Hematopoietic multipotent progenitor cell treated with erythropoietin and hydrocortisone succinate and interleukin-3 and kit ligand, for 4 days (in vitro differentiated cells): ENCODE data around the gene RNF213.

Experiments
- DNase-seq: peaks from one replicate; pipeline ENCODE4 v3.0.0-alpha.2; 2015

The RNF213 gene

DNA sequence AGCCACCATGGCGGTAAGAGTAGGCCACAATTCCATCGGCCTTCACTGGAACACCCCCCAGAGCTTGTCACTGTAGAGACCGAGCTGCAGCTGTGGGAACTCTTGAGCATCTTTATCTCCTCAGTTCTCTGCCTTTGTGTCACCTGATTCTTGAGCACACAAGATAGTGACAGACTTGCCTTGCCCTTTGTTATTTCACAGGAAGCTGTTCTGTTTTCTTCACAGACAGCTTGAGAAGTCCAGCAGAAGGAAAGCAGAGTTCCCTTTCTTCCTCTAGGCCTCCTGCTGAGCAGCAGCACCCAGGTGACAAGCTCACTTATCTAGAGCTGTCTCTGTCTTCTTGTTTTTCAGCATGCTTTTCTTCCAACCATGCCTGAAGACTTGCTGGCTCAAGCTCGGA is 115.9 kb downstream of the RNF213 start:
- DNase-seq, result no peak

DNA sequence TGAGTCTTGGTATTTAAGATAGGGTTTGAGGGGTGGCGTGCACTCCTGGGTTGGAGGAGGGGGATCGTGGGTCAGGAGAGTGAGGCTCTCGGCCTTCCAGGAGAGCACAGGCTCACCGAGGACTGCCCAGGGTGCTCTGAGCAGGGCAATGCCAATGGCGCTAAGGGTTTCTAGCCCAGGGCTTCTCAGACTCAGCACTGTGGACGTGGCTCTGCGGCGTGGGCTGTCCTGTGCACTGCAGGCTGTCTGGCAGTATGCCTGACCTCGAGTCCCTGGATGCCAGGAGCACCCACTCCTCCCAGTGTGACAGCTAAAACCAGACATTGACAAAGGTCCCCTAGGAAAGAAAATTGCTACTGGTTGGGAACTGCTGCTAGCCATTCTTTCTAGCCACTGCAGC is 117.1 kb downstream of the RNF213 start:
- no peak for DNase-seq

DNA sequence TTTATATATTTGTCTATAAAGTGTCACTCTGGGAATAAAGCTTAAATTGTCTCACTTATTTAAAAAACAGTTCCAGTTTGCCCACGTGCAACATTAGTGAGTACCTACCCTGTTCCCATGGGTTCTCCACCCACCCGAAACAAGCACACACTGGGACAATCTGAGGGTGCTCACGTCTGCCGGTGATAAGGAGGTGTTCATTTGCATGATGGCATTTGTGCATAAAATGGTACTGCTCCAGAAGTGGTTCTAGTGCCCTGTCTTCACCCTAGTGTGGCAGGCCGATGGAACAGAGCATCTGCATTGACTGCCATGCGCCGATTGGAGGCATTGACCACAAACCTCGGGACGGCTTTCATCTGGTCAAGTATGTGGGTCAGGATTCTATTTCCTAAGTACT is 118.7 kb downstream of the RNF213 start:
- no peak for DNase-seq

DNA sequence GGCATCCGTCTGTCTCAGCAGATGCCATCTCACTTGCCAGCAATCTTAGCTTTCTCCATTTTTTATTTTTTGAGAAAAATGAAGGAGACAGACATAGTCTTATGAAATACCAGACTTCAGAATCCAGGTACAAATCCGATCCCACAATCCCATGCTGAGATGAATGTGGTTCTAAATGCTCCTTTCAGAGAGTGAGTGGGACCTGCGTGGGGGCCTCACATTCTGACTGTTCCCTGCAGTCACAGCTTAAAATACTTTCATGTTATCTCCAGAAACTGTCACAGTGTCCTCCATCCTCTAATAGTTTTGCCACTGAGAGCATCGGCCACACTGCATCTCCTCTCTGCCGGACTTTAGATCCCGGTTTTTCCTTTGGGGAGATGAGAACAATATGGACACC is 119.4 kb downstream of the RNF213 start:
- no peak for DNase-seq

DNA sequence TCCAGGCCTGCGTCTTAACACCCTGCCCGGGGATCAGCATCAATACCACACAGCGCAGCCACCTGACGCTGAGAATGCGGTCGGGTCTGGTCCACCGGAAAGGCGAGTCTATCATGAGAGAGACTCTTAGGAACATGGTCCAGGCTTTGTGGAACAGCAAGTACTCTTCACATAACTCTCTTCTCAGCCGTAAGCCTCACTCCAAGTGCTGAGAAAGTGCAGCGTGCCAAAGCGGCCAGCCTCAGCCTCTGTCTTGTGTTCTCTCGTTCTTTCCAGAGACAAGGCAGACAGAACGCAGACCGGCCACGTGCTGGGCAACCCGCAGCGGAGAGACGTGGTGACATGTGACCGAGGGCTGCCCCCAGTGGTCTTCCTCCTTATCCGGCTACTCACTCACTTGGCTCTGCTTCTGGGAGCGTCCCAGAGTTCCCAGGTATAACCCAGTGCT is 119.9 kb downstream of the RNF213 start:
- no peak for DNase-seq

DNA sequence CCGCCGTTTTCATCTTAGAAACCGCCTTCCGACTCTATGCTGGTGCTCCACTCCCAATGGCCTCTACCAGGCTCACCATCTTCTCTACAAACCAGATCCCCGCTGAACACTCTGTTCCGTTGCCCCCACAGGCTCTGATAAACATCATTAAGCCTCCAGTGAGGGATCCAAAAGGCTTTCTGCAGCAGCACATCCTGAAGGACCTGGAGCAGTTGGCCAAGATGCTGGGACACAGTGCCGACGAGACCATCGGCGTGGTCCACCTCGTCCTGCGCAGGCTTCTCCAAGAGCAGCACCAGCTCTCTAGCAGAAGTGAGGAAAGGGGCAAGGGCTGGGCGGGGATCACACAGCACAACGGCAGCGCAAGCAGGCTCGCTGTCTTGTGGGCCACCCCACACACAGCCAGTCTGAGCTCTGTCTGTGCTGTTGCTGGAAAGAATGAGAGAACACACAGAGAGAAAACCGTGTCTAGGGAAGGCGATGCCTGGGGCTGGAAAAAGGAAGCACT is 120.8 kb downstream of the RNF213 start:
- no peak for DNase-seq

DNA sequence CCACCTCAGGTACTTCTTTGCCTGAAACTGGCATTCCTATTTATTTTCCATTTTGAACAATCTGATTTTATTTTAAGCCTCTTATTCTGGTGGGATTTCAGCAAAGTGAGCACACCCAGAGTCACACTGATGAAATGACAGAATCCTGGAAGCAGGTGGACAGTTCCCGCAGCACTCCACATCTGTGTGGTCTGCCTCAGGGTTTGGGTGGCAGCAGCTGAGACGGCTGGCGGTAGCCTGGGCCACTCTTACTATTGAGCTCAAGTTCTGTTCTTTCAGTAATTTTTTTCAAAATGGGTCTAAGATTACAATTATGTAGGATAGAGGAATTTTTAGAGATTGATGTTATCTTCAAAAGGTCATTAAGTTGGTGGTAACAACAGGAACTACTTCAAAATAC is 121.8 kb downstream of the RNF213 start:
- DNase-seq, result no peak

DNA sequence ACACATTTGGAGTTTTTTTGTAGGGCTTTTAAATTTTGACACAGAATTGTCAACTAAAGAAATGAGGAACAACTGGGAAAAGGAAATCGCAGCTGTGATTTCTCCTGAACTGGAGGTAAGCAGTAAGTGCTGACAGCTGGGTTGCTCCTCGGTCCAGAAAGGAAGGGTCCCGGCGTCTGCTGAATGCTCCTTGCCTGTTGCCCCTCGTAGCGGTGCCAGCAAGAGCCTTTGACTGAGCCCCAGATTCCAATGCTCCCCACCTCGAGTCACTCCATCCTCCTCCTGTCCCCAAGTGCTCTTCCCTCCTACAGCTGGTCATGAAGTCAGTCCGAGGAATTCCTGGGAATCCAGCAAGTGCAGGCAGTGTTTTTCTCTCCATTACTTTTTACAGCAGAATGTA is 122.3 kb downstream of the RNF213 start:
- no peak for DNase-seq

DNA sequence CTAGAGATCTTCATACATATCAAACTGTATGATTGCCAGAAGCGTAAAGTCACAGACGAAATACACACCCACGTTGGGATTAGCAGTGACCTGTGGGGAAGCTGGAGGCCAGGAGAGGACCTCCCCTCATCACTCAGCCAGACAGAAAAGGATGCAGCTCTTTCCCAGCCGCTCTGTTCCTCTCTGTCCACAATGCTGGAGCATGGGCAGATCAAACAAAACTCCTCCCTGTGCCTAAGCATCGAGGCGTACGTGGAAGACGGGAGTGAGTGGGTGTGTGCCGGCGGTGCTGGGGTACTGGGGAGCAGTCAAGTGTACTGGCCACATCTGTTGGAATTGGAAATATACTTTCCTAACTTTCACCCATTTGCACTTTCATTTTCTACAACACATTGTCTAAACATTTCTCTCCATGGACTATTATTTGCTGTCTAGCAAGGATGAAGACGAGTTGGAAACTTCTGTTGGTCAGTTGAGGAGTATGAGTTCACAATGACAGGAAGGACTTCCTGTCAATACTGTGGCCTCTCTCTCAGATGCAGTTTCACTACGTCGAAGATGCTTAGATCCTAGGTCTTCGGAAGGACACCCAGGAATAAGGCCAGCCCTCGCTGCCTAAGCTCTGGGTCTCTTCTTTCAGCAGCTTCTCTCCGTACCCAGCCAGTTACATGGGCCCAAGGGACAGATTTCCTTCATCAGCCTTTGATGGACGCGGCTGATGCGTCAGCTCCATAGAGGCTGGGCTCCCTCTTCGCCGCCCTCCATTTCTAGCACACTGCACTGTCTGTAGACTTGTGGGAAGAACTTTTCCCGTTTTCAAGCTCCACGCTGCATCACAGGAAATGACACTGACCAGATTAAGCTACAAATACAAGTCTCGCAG is 123.7 kb downstream of the RNF213 start:
- no peak for DNase-seq

DNA sequence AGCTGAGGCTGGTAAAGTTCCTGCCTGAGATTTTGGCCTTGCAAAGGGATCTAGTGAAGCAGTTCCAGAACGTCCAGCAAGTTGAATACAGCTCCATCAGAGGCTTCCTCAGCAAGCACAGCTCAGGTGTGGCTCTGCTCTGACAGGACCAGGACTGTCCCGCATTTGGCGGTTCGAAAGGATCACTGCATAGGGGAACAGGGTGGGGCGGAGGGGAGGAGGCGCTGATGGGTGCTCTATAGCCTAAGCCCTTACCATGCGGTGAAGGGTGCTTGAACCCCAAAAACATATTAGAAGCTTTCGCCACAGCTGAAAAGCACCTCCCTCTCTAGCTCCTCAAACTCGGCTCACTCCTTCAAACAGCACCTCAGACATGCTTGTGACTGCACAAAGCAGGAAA is 124.4 kb downstream of the RNF213 start:
- no peak for DNase-seq

DNA sequence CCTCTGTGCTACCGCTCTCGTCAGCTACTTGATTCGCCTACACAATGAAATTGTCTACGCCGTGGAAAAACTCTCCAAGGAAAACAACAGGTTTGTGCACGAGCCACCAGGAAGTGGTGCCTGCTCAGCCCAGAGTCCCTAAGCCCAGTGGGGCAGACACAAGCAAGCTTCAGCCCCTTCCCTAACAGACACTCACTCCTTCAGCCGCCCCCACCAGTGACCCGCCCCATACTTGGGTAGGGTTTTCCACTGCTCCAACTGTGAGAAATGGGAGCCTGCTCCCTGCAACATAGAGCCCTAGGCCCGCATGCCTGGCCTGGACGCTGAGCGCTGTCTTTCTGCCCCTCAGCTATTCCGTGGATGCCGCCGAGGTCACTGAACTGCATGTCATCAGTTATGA is 125.7 kb downstream of the RNF213 start:
- DNase-seq, result no peak

DNA sequence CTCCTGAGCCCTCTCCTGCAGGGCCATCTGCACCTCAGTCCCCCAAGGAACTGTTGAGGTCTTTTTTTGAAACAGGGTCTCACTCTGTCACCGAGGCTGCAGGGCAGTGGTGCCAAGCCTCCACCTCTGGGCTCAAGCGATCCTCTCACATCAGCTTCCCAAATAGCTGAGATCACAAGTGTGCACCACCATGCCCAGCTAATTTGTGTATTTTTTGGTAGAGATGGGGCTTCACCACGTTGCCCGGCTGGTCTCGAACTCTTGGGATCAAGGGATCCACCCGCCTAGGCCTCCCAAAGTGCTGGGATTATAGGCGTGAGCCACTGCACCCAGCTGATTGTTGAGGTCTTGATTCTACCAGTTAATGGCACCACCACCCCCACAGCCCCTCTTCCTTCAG is 126.4 kb downstream of the RNF213 start:
- no peak for DNase-seq

DNA sequence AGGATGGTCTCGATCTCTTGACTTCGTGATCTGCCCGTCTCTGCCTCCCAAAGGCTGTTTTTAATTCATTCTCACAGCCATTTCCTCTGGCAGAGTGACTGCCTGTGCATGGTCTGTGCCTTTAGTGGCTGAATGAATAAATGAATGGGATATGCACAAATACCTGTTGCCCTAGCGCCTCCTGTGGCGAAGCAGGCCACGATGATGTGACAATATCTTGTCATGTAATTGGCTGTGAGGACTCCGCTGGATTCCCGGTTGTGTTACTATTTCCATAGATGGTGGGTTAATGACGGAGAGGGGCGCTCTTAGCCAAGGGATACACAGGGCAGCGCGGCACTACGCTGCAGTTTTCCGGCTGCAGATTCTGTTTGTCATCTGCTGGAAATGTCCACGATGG is 127.5 kb downstream of the RNF213 start:
- no peak for DNase-seq

DNA sequence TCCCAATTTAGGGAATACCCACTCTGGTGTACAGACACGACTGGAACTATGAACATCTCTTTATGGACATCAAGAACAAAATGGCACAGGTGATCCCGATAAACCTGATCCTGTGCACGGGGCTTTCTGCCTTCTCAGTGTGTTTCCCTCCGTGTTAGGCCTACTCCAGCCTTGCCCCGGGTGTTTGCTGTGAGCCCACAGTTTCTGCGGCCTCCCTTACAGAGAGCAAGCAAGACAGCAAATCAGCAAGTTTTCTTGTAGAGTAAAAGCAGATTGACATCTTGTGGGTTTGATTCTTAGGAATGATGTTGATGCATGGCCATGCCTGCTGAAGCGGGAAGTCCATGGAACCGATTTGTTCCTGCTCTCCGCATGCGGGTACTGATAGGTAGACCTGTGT is 127.9 kb downstream of the RNF213 start:
- DNase-seq, result no peak

DNA sequence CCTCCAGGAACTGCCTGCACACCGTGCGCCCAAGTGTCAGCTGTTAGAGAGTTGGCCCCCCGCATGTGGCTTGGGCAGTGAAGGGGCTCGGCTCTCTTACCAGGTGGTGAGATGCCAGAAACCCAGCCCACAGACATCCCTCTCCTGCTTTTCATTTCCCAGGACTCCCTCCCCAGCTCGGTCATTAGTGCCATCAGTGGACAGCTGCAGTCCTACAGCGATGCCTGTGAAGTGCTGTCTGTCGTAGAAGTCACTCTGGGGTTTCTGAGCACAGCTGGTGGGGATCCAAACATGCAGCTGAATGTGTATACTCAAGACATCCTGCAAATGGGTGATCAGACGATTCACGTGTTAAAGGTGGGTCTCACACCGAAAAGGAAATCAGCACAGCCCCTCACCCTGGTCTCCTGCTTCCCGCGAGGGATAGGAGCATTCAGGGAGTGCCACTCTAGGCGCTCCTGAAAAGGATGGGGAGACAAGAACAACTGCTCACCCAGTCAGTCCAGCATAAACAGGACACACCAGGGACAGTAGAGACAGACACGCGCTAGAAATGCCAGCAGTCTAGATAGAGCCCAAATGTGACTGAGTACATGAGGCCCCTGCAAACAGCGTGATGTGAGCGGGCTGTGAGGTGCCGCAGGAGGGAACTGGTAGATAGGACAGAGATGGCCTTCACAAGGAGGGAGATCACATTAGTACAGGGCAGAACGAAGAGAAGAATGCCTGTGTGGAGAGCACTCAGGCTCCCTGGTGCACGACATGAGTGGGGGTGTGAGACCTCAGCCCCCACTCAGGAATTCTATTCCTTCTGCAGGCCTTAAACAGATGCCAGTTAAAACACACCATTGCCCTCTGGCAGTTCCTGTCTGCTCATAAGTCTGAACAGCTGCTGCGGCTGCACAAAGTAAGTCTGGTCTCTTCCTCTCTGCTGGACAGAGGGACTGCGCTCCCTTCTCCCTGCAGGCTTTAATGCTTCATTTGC is 128.7 kb downstream of the RNF213 start:
- DNase-seq, result no peak

DNA sequence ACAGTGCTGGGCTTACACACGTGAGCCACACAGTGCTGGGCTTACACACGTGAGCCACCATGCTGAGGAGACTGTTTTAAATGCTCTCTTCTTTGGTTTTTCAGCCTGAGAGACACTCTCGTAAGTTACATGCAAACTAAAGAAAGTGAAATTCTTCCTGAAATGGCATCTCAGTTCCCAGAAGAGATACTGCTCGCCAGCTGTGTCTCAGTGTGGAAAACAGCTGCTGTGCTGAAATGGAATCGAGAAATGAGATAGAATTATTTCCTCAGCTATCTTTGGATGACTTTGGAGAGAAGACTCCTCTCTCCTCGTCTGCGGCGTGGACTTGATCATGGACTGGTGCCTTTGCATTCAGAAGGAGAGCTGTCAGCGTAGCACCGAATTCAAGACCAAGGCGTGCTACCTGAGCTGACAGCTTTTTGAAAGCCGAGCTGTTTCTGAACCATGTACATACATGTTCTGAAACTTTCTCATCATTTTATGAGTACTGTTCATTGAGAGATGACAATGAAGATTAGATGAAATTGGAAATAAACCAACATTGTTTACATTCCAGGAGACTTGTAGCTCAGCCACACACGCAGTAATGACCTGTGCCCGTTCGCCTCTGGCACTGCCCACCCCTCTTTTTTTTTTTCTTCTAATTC is 132.7 kb downstream of the RNF213 start:
- no peak for DNase-seq

DNA sequence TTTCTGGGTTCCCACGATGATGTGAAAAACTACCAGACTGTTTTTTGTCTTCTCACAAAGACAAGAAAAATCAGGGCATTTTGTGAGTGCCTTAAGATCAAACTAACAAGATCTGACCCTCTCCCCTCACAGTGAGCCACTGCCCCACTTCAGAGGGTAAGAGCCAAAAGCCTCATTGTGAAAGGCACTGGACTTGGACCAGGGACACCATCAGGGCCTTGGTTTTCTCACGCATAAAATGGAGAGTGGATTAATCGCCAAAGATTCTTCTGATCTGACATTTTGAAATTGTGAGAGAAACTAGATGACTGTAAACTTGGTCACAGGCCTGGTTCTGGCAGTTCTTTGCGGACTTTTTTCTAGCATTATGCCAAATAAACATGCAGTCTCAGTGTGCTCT is 133.3 kb downstream of the RNF213 start:
- no peak for DNase-seq

DNA sequence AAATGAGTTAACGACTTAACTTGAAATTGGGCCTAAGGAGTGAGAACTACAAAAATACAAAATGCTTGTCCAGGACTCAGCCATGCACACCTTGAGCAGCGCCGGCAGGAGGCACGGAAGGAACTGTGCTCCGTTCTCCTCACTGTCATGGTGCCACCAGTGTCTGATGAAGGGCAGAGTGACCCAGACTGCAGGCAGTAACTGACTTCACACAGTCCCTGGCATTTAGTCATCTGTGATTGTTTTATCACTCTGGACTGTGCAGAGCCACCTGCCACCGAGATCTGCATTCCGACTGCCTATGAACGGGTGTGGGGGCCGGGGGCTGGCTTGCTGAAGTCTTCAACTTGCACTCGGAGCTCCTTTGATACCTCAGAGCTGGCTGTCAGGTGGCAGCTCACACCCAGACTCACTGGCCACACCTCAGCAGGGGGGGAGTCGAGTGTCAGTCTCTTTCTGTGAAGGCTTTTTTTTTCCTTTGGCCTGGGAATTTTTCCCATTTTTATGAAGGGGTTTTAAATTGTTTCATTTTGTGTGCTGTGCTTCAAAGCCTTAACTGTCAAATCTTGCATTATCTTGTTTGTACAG is 134.1 kb downstream of the RNF213 start:
- DNase-seq, result no peak

DNA sequence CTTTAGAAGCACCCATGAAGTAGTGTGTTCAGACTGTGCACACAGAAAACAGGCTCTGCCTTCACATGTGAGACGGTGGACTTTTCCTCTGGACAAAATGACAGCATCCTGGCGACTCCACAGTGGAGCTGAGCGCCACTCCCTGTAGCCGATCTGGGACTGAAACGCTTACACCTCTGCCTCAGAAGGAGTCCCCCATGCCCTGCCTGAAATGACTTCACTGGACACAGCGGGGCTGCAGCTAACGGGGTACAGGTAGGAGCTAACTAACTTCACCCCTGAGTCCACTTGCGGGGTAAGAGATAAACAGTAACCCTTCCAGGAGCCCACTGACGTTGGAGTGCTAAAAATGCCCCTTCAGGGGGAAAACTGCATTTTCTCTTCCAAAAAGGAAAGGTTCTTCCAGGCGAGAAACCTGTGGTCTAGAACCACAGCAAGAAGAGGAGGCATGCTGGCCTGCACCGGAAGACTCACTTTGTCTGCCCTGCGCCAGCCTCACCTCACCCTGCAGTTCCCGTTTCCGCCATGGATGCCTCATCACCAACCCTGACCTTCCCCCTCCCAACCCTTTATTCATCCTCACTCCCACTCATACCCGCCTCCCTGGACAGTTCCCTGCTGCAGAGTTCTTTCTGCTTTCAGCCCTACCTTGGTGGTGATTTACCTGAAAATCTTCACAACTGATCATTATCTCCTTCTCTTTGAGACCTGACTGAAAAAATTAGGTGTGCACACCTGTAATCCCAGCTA is 134.9 kb downstream of the RNF213 start:
- DNase-seq, result peak; percentile 4

DNA sequence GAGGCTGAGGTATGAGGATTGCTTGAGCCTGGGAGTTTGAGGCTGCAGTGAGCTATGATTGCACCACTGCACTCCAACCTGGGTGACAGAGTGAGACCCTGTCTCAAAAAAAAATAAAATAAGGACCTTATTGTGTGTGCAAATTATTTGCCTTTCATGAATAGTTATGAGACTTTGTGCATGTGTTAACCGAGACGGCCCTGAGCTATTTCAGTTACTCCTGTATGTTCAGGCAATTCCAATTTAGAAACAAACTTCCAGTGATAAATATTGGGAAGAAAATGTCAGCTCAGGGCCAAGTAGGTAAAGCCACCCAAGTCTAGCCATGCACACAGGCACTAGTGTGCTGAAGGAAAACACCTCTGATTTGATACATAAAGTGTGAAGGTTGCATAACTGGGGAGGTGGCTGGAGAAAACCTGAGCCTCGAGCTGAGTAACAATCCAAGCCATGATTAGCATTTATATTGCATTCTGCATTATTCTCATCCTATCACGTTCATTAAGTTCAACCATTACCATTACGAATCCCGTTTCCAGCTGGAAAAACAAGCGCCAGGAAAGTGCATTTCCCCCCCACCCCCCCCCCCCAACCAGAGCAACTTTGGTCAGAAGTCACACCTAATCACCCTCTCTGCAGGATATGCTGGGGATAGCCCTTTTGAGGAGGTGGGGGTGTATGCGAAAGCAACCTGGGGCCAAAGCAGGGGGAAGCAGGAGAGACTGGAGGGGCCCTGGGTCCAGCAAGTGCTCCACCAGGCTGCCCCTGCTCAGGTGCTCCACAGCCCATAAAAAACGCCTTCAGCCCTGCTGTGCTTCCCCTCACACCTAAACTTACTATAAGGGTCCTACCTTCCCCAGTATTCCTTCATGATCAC is 135.7 kb downstream of the RNF213 start:
- DNase-seq, result no peak

DNA sequence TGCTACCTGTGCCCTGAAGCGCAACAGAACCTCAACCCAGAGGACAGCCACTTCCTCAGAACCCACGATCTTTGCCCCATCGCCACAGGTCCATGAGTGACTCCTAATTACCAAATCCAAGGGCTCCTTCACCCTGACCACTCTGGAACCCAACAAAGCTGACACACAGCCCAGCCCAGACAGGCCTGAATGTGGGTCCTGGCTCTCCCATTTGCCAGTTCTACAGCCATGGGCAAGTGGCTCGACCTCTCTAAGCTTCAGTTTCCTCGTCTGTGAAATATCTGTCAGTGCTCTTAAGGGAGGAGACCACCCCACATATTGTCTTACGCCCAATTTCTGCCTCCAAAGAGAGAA is 136.4 kb downstream of the RNF213 start:
- DNase-seq, result no peak
